ENCODE measurements around the gene CA12.

The CA12 gene

GRCh38 chr15:63381301-63382204 lies at the start of gene CA12:
TSS of gene CA12 (minus strand) at chr15:63381846. CDS start at chr15:63381720, 126 bp downstream.
- TF ChIP-seq, protein P1, sequence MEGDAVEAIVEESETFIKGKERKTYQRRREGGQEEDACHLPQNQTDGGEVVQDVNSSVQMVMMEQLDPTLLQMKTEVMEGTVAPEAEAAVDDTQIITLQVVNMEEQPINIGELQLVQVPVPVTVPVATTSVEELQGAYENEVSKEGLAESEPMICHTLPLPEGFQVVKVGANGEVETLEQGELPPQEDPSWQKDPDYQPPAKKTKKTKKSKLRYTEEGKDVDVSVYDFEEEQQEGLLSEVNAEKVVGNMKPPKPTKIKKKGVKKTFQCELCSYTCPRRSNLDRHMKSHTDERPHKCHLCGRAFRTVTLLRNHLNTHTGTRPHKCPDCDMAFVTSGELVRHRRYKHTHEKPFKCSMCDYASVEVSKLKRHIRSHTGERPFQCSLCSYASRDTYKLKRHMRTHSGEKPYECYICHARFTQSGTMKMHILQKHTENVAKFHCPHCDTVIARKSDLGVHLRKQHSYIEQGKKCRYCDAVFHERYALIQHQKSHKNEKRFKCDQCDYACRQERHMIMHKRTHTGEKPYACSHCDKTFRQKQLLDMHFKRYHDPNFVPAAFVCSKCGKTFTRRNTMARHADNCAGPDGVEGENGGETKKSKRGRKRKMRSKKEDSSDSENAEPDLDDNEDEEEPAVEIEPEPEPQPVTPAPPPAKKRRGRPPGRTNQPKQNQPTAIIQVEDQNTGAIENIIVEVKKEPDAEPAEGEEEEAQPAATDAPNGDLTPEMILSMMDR (IDR thresholded peaks at IDR 0.05; ENCODE audit: low read depth, low read length), result no peak
- Histone ChIP-seq H3K36me3 (no peaks in the 10 kb centered on the region), H3K4me3 (ENCODE audit: low read depth, low read length) (no peak within 1 kb of the TSS), H3K27me3 (ENCODE audit: insufficient read depth, low read depth, severe bottlenecking) (no peaks in the 10 kb centered on the region), H3K27ac (no peak within 1 kb of the TSS), H3K9me3 (ENCODE audit: severe bottlenecking) (no peaks in the 10 kb centered on the region)
- DNase-seq, result no peak

DNA sequence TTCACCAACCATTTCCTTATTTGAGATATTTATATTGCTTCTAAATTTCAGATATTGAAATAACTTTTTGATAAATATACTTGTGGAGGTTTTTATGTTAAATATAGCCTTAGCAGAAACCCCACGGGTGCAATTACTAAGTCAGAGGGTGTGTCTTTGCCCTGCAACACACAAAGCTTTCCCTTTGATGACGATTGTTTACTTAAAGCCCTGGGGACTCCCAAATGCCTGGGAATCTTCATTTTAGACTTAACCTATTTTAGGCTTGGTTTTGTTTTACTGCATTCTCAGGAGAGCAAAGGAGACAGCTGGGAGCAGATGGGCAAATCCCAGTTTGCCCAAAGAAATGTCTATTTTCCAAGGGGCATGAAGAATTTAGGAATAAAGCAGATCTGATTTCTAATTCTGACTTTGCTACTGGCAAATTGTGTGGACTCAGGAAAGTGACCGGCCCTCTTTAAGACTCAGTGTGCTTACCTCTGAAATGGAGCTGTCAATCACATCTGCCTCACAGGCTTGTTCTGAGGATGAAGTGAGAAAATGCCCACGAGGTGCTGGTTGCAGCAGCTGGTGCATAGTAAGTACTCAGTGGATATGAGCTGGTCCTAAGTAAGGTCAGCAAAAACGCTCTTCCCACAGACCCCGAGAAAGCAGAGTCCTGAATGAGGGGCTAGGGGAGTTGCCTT lies 49.3 kb upstream of the CA12 start:
- Histone ChIP-seq H3K27me3 (ENCODE audit: insufficient read depth, low read depth, severe bottlenecking) (no peaks in the 10 kb centered on the region), H3K36me3 (no peaks in the 10 kb centered on the region), H3K27ac (no peak overlapping the region), H3K4me3 (ENCODE audit: low read depth, low read length) (no peak overlapping the region), H3K9me3 (ENCODE audit: severe bottlenecking) (peaks cover 6% of the 10 kb centered on the region)
- no peak for DNase-seq
- TF ChIP-seq, protein P1 (IDR thresholded peaks at IDR 0.05; ENCODE audit: low read depth, low read length), result no peak

GRCh38 chr15:63426552-63426951 lies 44.9 kb upstream of the CA12 start:
- Histone ChIP-seq H3K4me3 (ENCODE audit: low read depth, low read length) (no peak overlapping the region), H3K27ac (no peak overlapping the region), H3K36me3 (no peaks in the 10 kb centered on the region), H3K27me3 (ENCODE audit: insufficient read depth, low read depth, severe bottlenecking) (no peaks in the 10 kb centered on the region), H3K9me3 (ENCODE audit: severe bottlenecking) (peaks cover 6% of the 10 kb centered on the region)
- TF ChIP-seq, protein P1 (IDR thresholded peaks at IDR 0.05; ENCODE audit: low read depth, low read length), result no peak
- DNase-seq, result no peak

DNA sequence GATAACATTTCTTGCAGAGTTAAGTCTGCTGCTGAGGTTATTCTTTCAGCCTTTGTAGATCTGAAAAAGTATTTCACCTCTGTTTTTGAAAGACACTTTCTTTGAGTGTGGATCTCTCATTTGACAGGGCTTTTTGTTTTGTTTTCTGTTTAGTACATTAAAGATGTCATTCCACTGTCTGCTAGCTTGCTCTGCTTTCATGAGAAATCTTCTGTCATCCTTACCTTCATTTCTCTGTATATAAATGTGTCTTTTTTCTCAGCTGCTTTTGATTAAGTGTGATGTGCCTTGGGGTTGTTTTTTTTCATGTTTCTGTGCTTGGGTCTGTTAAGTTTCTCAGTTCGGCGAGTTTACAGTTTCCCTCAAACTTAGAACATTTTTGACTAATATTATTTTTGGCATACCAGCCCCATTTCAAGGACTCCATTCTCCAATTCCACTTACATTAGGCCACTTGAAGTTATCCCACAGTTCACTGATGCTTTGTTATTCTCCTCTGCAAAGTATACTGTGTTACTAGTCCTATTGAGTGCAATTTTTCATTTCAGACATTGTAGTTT lies 43.9 kb upstream of the CA12 start:
- TF ChIP-seq, protein P1 (IDR thresholded peaks at IDR 0.05; ENCODE audit: low read depth, low read length), result no peak
- Histone ChIP-seq H3K27ac (no peak overlapping the region), H3K4me3 (ENCODE audit: low read depth, low read length) (no peak overlapping the region), H3K36me3 (no peaks in the 10 kb centered on the region), H3K9me3 (ENCODE audit: severe bottlenecking) (peaks cover 6% of the 10 kb centered on the region), H3K27me3 (ENCODE audit: insufficient read depth, low read depth, severe bottlenecking) (no peaks in the 10 kb centered on the region)
- DNase-seq, result no peak

- Histone ChIP-seq H3K36me3 (no peaks in the 10 kb centered on the region), H3K27ac (no peak overlapping the region), H3K4me3 (ENCODE audit: low read depth, low read length) (no peak overlapping the region), H3K9me3 (ENCODE audit: severe bottlenecking) (peaks cover 6% of the 10 kb centered on the region), H3K27me3 (ENCODE audit: insufficient read depth, low read depth, severe bottlenecking) (no peaks in the 10 kb centered on the region)
- TF ChIP-seq, protein P1 (IDR thresholded peaks at IDR 0.05; ENCODE audit: low read depth, low read length), result no peak
- no peak for DNase-seq
Observed at GRCh38 chr15:63422891-63423590, 41.4 kb upstream of the CA12 start.
